ENCODE results near the gene MPHOSPH9. TPM values are rescaled to one million over a fixed set of nuclear protein-coding genes. Genes with fewer than 3 reads are reported as not detected.

MPHOSPH9 gene
- total RNA-seq, 4 donors from 2014 or later: 3.5 to 16.8 (median 9.8) TPM

GRCh38 chr12:123109319-123109772, 123.6 kb downstream of the MPHOSPH9 start:
- DNase-seq (ENCODE audit: low spot score in 2 of 2): no peak
- 64 to 69% methylated on average over 3 of the region's 3 CpGs for WGBS, 2 donors
- intact Hi-C loops (cut with DNase I; ENCODE audit: low total_unique reads): no loop called here
- no peak for TF ChIP-seq POLR2A (IDR thresholded peaks at IDR 0.05)
- TF ChIP-seq, protein P1, sequence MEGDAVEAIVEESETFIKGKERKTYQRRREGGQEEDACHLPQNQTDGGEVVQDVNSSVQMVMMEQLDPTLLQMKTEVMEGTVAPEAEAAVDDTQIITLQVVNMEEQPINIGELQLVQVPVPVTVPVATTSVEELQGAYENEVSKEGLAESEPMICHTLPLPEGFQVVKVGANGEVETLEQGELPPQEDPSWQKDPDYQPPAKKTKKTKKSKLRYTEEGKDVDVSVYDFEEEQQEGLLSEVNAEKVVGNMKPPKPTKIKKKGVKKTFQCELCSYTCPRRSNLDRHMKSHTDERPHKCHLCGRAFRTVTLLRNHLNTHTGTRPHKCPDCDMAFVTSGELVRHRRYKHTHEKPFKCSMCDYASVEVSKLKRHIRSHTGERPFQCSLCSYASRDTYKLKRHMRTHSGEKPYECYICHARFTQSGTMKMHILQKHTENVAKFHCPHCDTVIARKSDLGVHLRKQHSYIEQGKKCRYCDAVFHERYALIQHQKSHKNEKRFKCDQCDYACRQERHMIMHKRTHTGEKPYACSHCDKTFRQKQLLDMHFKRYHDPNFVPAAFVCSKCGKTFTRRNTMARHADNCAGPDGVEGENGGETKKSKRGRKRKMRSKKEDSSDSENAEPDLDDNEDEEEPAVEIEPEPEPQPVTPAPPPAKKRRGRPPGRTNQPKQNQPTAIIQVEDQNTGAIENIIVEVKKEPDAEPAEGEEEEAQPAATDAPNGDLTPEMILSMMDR (IDR thresholded peaks at IDR 0.05): no peak
- H3K4me3 ChIP-seq (ENCODE audit: low read depth, poor library complexity, severe bottlenecking): no peak overlapping the region

DNA sequence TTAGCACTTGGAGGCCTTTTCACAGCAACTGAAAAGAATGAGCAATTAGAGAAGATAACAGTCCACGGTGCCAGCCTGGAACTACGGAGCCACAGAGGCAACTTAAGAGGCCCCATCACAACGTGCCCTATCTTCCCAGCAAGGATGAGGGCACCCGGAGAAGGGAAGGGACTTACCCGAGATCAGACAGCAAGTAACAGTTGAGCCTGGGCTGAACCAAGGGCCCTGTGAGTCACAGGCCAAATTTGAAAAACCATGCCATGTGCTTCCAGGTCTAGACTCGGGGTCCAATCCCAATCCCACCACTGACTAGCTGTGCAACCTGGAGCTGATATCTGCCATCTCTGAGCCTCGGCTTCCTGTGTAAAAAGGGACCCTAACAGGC, 124.3 kb downstream of the MPHOSPH9 start:
- H3K4me3 ChIP-seq (ENCODE audit: low read depth, poor library complexity, severe bottlenecking): no peak overlapping the region
- no peak for DNase-seq (ENCODE audit: low spot score in 2 of 2)
- intact Hi-C loops (cut with DNase I; ENCODE audit: low total_unique reads): no loop called here
- TF ChIP-seq, protein P1 (IDR thresholded peaks at IDR 0.05): no peak
- TF ChIP-seq POLR2A (IDR thresholded peaks at IDR 0.05): no peak
- 89 to 92% methylated on average over 7 of the region's 7 CpGs for WGBS, 2 donors

GRCh38 chr12:123107926-123108681, 124.8 kb downstream of the MPHOSPH9 start:
- intact Hi-C loops (cut with DNase I; ENCODE audit: low total_unique reads): no loop called here
- no peak overlapping the region for H3K4me3 ChIP-seq (ENCODE audit: low read depth, poor library complexity, severe bottlenecking)
- WGBS, 2 donors: 84 to 88% methylated on average over 13 of the region's 13 CpGs

DNA sequence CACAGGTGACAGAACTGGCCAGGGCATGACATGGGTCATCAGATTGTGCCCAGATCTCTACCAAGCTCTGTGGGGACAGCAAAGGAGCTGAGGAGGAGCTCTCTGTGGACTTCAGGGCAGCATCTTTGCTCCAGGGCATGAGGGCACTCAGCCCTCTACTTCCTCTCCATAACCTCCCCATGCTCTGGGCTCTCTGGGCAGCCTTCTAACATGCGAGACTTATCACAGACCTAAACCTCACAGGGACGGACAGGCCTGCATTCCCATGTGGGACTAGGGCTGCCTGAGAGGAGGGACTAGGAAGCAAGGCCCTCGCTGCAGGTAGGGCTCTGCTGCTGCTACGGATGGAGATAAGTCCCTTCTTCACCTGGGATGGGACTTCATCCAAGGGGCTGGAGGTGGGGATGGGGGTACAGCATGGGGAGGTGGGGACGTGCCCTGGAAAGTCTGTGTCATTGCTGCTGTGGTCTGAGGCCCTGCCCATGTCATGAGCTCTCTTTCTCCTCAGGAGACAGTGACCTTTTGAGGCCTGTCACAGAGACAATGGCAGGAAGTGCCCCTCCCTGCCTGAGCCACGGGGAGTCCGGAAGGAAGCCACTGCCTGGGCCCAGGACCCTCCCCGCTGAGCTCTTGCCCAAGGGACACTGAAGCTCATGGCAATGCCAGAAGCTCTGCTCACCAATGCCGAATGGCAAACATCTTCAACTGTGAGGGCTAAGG, 126.1 kb downstream of the MPHOSPH9 start:
- intact Hi-C loops (cut with DNase I; ENCODE audit: low total_unique reads): no loop called here
- no peak for DNase-seq (ENCODE audit: low spot score in 2 of 2)
- WGBS, 2 donors: 46 to 66% methylated on average over 7 to 9 of the region's 9 CpGs
- TF ChIP-seq, protein P1 (IDR thresholded peaks at IDR 0.05): no peak
- TF ChIP-seq POLR2A (IDR thresholded peaks at IDR 0.05): no peak
- no peak overlapping the region for H3K4me3 ChIP-seq (ENCODE audit: low read depth, poor library complexity, severe bottlenecking)

More at GRCh38 chr12:123107926-123108681, 124.8 kb downstream of the MPHOSPH9 start:
- no peak for DNase-seq (ENCODE audit: low spot score in 2 of 2)
- no peak for TF ChIP-seq POLR2A (IDR thresholded peaks at IDR 0.05)
- TF ChIP-seq, protein P1 (IDR thresholded peaks at IDR 0.05): no peak

GRCh38 chr12:123105211-123105826, 127.6 kb downstream of the MPHOSPH9 start:
- intact Hi-C loops (cut with DNase I; ENCODE audit: low total_unique reads): no loop called here
- WGBS, 2 donors: 78 to 80% methylated on average over 14 of the region's 14 CpGs
- DNase-seq (ENCODE audit: low spot score in 2 of 2): no peak
- H3K4me3 ChIP-seq (ENCODE audit: low read depth, poor library complexity, severe bottlenecking): no peak overlapping the region
- no peak for TF ChIP-seq POLR2A (IDR thresholded peaks at IDR 0.05)
- TF ChIP-seq, protein P1 (IDR thresholded peaks at IDR 0.05): no peak

Data from lower leg skin (tissue), 4 donors.